Activated CD8-positive, alpha-beta memory T cell treated with anti-CD3 and anti-CD28 coated beads for 48 hours (primary cell): ENCODE data around the gene PSMA6.
"Not testable (repeated sequence)": the region's sequence is repeated elsewhere in the genome, so short reads cannot be mapped to it uniquely, and the experiment has no call there.

Experiments used
- DNase-seq, 3 experiments: peaks; one replicate each; pipeline ENCODE4 v3.0.0-alpha.2; 2020; ENCODE audit warnings: low read depth in 2 of 3, low spot score in 2 of 3

Gene PSMA6

GRCh38 chr14:35342489-35343010 lies 50.4 kb downstream of the PSMA6 start:
- DNase-seq, result no peak

- DNase-seq, result no peak
Observed at GRCh38 chr14:35343702-35344101, 51.5 kb downstream of the PSMA6 start.

- no peak for DNase-seq
Observed at GRCh38 chr14:35344107-35344807, 52.1 kb downstream of the PSMA6 start.

DNA sequence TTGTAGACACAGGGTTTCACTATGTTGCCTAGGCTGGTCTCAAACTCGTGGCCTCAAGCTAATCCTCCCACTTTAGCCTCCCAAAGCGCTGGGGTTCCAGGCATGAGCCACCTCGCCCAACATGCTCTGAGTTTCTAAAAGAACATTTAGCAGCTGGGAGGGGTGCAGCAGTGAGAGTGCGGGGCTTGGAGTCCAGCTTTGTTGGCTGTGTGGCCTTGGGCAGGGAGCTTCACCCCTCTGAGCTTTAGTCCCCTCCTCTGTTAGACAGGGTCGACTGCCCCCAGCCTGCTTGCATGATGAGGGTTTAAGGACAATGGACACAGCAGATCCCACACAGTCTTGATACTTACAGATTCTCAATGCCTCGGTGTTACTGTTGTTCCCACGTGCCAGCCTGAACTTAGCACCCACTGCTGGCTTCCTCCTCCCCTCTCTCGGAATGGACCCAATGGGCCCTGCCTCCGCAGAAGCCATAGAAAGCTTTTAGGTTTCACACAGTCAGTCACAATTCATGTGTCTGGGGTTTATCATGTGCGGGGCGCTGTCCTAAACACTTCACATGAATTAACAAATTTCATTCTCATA lies 54.6 kb downstream of the PSMA6 start:
- no peak for DNase-seq

DNA sequence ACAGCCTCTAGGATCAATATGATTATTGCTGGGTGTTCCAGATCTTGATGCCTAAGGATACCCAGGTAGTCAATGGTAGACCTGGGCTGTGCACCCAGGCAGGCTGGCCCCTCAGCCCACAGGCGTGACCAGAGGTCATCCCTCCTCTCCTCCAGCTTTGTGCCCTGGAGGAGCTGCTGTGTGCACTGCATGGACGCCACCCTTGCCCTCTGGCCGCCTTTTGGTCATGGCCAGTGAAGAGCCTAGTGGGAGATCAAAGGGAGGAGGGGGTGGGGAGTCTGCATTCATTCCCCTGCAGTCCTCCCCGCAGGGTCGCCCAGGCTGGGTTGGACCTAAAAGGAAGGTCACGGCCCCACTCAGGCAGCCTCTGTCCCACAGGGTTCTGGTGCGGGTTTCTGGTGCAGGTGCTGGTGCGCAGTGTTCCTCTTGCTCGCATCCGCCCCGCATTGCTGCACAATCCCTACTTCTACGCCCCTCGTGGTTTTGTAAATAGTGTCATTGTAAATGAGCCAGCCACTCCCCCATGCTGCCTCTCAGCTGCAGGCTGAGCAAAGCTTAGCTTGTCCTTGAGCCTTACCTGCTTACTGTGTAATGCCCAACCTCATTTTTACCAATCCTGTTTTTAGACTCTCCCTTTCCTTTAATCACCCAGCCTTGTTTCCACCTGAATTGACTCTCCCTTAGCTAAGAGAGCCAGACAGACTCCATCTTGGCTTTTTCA lies 55.3 kb downstream of the PSMA6 start:
- no peak for DNase-seq

GRCh38 chr14:35348044-35348380 lies 55.8 kb downstream of the PSMA6 start:
- DNase-seq, result not testable (repeated sequence)

GRCh38 chr14:35349496-35350365 lies 57.5 kb downstream of the PSMA6 start:
- DNase-seq, result no peak

GRCh38 chr14:35351497-35351896 lies 59.3 kb downstream of the PSMA6 start:
- DNase-seq, result no peak

GRCh38 chr14:35351897-35352273 lies 59.7 kb downstream of the PSMA6 start:
- DNase-seq, result no peak

DNA sequence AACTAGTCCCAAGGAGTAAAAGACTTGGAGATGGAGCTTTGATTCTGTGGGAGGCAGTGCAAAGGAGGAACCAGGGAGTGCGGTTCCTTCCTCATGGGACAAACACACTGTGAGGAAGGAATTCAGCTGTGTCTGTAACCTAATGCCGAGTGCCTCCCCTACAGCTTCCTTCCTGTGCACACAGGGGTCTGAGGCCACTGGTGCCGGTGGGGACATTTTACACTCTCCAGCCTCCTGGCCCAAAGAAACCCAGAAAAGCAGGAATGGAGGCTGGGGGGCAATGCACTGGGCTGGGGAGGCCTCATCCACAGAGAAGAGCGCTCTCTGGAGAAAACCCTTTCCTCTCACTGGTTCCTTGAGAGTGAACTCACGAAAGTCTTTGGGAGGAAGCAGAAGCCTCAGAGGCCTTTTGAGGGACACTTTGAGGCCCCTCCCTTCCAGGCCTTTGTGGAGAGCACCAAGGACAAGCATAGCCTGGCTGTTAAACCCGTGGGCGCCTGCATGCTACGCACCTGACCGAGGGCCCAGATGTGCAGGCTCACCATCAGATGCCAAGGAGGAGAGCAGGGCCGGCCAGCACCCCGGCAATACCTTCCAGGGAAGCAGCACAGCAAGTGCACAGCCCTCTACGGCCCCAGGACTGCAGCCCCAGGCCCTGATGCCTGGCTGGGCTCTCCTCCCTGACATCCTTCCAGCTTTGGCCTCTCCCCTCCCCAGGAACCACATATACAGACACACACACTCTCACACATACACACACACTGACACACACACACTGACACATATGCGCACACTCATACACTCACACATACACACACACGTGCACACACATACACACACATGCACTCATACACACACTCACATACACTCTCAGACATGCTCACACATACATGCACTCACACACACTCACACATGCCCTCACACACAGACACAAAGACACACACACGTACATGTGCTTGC lies 60.4 kb downstream of the PSMA6 start:
- no peak for DNase-seq

DNA sequence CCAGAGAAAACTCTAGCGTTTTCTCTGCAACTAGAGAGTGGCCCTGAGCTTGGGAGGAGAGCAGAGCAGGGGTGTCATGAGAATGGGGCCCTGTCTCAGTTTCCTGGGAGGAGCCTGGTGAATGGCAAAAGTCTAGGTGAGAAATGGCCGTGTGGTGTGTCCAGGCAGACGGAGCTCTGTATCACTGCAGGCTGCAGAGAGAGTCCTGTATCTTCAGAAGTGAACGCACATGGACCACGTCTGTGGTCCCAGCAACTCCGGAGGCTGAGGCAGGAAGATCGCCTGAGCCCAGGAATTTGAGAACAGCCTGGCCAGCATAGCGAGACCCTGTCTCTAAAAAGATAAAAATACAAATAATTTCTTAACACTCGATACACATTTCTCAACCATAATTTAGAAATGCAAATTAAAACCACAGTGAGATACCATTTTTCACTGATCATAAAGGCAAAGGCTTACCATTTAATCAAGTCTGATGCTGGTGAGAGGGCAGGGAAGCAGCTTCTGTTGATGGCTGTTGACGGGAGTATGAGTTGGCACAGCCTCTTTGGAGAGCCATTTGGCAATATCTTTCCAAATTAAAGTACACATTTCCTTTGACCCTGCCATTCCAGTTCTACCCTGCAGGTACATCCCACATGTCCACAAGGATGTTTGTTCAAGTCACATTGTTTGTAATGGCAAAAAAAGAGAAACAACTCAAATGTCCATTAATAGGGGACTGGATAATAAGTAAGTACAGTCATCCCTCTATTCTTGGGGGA lies 61.4 kb downstream of the PSMA6 start:
- DNase-seq, result no peak

DNA sequence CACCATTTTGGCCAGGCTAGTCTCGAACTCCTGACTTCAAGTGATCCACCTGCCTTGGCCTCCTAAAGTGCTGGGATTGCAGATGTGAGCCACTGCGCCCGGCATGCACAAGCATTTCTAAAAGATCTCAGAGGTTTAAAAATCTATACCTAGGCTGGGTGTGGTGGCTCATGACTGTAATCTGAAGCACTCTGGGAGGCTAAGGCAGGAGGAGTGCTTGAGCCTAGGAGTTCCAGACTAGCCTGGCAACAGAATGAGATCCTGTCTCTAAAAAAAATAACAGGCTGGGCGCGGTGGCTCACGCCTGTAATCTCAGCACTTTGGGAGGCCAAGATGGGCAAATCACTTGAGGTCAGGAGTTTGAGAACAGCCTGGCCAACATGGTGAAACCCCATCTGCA lies 63.1 kb downstream of the PSMA6 start:
- not testable (repeated sequence) for DNase-seq

- no peak for DNase-seq
Observed at GRCh38 chr14:35355981-35356841, 64.0 kb downstream of the PSMA6 start.

DNA sequence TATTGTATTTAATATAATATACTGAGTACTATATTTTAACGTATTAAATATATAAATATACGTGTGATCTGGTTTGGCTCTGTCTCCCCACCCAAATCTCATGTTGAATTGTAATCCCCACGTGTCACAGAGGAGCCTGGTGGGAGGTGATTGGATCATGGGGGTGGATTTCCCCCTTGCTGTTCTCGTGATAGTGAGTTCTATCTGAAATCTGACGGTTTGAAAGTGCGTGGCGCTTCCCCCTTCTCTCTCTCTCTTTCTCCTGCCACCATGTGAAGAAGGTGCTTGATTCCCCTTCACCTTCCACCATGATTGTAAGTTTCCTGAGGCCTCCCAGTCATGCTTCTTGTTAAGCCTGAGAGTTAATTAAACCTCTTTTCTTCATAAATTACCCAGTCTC lies 67.5 kb downstream of the PSMA6 start:
- not testable (repeated sequence) for DNase-seq

DNA sequence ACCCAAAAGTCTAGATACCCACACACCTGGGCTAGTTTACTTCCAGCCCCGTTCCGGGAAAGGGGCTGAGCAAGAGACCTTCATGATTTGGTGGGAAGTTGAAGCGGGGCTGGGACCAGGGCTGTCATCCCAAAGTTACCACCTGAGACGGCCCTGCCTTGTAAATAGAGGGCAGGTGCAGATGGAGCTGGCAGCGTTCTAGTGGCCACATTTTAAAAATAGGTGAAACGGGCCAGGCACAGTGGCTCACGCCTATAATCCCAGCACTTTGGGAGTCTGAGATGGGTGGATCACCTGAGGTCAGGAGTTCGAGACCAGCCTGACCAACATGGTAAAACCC lies 68.9 kb downstream of the PSMA6 start:
- no peak for DNase-seq

GRCh38 chr14:35362450-35362849 lies 70.3 kb downstream of the PSMA6 start:
- no peak for DNase-seq

DNA sequence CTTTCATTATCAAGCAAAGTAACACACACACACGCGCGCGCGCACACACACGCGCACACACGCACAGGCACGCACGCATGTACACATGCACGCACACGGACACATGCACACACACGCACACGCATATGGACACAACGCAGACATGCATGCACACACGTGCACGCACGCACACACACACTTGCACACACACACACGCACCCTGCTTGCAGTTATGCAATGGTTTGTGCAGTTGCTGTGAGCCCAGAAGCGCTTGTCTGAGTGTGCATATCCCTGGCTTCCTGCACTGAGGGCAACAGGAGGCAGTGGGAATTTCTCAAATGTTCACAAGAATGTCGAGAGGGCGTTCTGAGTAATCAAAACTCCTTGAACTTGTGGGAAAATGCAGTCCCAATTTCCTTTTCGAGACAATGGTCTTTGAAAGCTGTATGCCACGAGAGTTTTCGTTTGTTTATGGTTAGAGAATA lies 70.8 kb downstream of the PSMA6 start:
- no peak for DNase-seq
